ENCODE data around the gene XRCC1.
"Not testable (repeated sequence)": the region's sequence is repeated elsewhere in the genome, so short reads cannot be mapped to it uniquely, and the experiment has no call there.

The XRCC1 gene

GRCh38 chr19:43523696-43524095 is 51.6 kb downstream of the XRCC1 start:
- DNase-seq: not testable (repeated sequence)

- DNase-seq: no peak
These were observed 52.4 kb downstream of the XRCC1 start for GRCh38 chr19:43522929-43523328.

GRCh38 chr19:43519436-43520088 is 55.8 kb downstream of the XRCC1 start:
- DNase-seq: peak in 49 of 56 donors; percentile 6 to 87 (median 56)

- DNase-seq: no peak
These were observed 57.3 kb downstream of the XRCC1 start for GRCh38 chr19:43518051-43518450.

GRCh38 chr19:43512399-43512798 is 62.9 kb downstream of the XRCC1 start:
- not testable (repeated sequence) for DNase-seq

DNA sequence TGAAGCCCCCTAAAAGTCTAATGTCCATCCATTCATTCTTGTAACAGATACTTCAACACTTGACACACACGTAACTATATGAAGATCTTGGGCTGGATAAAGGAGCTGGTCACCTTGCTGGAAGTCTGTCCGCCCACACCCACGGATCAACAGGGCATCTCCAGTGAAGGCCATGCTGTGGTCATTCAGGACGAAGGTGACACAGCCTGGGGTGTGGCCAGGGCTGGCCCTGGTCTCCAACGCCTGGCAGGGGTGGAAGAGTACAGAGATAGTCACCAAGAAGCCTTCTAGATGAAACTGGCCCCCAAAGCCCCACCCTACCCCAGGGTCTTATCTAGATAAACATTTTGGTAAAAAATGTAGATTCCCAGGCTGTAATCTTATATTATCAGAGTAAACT is 64.0 kb downstream of the XRCC1 start:
- no peak for DNase-seq

DNA sequence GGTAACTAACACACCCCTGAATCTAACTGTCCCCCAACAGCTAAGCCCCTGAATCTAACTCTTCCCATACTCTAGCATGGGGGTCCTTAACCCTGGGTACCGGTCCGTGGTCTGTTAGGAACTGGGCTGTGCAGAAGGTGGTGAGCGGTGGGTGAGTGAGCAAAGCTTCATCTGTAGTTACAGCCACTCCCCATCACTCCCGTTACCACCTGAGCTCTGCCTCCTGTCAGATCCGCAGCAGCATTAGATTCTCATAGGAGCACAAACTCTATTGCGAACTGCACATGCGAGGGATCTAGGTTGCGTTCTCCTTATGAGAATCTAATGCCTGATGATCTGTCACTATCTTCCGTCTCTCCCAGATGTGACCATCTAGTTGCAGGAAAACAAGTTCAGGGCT is 64.6 kb downstream of the XRCC1 start:
- DNase-seq: no peak

DNA sequence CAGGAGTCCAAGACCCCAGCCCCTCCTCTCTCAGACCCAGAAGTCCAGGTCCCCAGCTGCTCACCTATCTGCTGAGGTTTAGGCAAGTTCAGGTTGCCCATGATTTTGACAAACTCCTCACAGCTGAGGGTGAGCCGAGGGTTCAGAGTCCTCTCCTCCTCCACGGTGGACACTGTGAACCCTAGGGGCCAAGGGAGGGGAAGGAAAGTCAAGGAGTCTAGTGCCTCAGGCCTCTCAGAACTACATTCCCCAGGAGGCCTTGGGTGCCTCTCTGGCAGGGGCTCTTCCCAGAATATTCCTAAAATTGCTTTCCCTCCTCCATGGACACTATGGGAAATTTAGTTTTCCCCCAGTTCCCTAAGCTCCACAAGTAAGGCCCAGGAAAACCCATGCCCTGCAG is 67.4 kb downstream of the XRCC1 start:
- no peak for DNase-seq

GRCh38 chr19:43506629-43507028 is 68.7 kb downstream of the XRCC1 start:
- DNase-seq: peak in 1 of 56 donors; percentile 3

- DNase-seq: no peak
These were observed 69.4 kb downstream of the XRCC1 start for GRCh38 chr19:43505941-43506340.

GRCh38 chr19:43505186-43505456 is 70.2 kb downstream of the XRCC1 start:
- no peak for DNase-seq

DNA sequence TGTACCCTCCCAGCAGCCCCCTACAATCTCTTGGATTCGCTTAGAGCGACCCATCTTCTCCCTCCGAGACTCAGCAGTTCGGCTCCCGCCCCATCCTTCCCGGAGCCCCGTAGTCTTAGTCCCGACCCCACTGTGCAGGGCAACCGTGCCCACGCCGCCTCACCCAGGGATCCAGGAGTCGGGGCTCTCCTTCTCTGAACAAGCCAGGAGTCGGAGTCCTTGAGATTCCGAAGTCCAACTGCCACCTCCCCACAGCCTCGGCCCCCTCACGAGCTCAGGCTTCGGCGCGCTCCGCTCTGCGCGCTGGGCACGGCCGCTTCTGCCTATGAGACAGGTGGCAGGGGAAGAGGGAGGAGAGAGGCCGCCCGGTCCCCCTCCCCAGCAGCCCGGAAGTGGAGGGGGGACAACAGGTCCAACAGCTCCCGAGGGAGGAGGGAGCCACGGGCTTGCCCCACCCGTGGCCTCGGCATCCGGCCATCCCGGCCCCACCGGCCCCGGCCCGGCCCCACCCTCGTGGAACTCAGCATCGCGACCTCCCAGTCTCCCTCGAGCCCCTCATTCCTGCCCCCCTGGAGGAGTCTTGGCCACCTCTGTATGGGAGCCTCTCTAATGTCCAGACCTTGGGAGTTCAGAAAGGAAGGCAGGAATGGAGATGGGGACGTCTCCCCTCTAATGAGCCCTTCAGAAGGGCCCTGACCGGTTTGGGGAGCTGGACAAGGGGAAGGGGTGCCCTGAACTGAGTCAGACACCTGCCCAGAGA is 70.7 kb downstream of the XRCC1 start, which contains the start of gene PHLDB3:
PHLDB3 (minus strand) TSS at position 321 of the 760 bp plus-strand sequence. CDS start 628 bp downstream, outside the sequence.
- peak in 7 of 56 donors; percentile 33 to 54 (median 41) for DNase-seq

GRCh38 chr19:43503501-43504425 is 71.6 kb downstream of the XRCC1 start:
- DNase-seq: peak; percentile 32 to 97 (median 87)

- DNase-seq: no peak
These were observed 72.8 kb downstream of the XRCC1 start for GRCh38 chr19:43502419-43502976.

DNA sequence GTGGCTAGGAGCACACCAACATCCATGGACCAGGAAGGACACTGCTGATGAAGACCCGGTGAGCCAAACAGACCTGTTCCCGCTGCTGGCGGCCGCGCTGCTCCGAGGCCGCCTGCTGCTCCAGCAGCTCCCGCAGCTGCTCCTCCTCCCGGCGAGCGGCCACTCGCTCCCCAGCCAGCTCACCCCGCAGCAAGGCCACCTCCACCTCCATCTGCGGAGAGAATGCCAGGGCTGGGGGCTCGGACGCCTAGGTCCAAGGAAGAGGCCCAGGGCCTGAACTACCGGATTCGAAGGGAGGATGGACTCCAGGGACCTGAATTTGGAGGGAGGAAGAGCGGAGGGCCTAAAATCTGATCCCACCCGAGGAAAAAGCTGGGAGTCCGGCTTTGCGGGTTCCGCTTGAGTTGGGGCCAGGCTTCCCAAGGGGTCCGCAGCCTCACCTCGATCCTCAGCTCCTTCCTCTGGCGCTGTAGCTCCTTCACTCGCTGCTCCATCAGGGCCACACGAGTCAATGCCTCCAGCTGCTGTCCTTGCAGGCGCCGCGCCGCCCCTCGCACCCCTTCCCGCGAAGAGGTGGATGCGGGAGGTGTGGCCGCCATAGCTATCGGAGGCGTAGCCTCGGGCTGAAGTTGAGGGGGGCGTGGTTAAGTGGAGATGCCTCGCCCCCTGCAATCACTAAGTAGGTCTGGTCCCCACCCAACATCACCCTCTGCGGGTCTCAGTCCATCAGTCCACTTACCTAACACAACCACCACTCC is 73.5 kb downstream of the XRCC1 start:
- no peak for DNase-seq

- no peak for DNase-seq
These were observed 76.3 kb downstream of the XRCC1 start for GRCh38 chr19:43499042-43499441.

GRCh38 chr19:43498233-43498842 is 77.0 kb downstream of the XRCC1 start:
- no peak for DNase-seq

DNA sequence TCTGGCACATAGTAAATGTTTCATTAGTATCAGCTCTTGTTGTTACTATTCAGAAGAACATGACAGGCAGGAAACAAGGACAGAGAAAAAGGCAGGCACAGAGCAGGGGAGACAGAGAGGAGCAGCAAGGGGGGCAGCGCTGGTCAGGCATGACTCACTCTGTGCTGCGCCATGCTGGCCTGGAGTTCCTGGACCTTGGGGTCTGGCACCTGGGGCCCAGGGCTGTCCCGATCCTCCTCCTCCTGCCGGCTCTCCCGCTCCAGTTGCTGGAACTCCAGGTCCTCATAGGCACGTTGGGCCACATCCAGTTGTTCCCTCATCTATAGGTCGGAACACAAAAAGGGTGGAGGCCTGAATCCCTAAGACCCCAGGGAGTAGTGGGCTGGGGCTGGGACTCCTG is 78.4 kb downstream of the XRCC1 start:
- DNase-seq: peak in 1 of 56 donors; percentile 7

GRCh38 chr19:43495082-43495481 is 80.2 kb downstream of the XRCC1 start:
- no peak for DNase-seq

Measured in amygdala (tissue), 56 donors.